DLD1 (cell line): Measurements from ENCODE around the gene ATM.
"Not testable (repeated sequence)": the region's sequence is repeated elsewhere in the genome, so short reads cannot be mapped to it uniquely, and the experiment has no call there.

Source experiments
- in situ Hi-C: cut with HindIII; loops from 2 replicates; pipeline ENCODE4 v1.10.0; 2017; ENCODE audit warnings: low sequenced_read_pairs

The ATM gene

GRCh38 chr11:108269583-108269982 lies 46.7 kb downstream of the ATM start:
- in situ Hi-C loops = no loop called here

- in situ Hi-C loops = not testable (repeated sequence)
Measured at GRCh38 chr11:108276985-108277616, 54.2 kb downstream of the ATM start.

GRCh38 chr11:108278546-108278945 lies 55.7 kb downstream of the ATM start:
- in situ Hi-C loops = no loop called here

- in situ Hi-C loops = no loop called here
Measured at GRCh38 chr11:108278954-108279353, 56.1 kb downstream of the ATM start.

GRCh38 chr11:108286370-108286769 lies 63.5 kb downstream of the ATM start:
- in situ Hi-C loops = no loop called here

- in situ Hi-C loops = no loop called here
Measured at GRCh38 chr11:108286956-108287355, 64.1 kb downstream of the ATM start.

GRCh38 chr11:108289066-108289465 lies 66.2 kb downstream of the ATM start:
- in situ Hi-C loops = not testable (repeated sequence)

- in situ Hi-C loops = no loop called here
Measured at GRCh38 chr11:108289699-108290098, 66.8 kb downstream of the ATM start.

- in situ Hi-C loops = no loop called here
Measured at GRCh38 chr11:108293229-108293628, 70.4 kb downstream of the ATM start.

- in situ Hi-C loops = no loop called here
Measured at GRCh38 chr11:108302121-108302785, 79.4 kb downstream of the ATM start.

GRCh38 chr11:108307751-108308150 lies 84.9 kb downstream of the ATM start:
- in situ Hi-C loops = no loop called here

- in situ Hi-C loops = no loop called here
Measured at GRCh38 chr11:108313444-108313843, 90.6 kb downstream of the ATM start.

GRCh38 chr11:108316061-108316460 lies 93.2 kb downstream of the ATM start:
- in situ Hi-C loops = no loop called here

- in situ Hi-C loops = no loop called here
Measured at GRCh38 chr11:108319541-108320145, 96.8 kb downstream of the ATM start.

- in situ Hi-C loops = no loop called here
Measured at GRCh38 chr11:108322666-108323065, 99.8 kb downstream of the ATM start.

- in situ Hi-C loops = no loop called here
Measured at GRCh38 chr11:108324587-108324986, 101.7 kb downstream of the ATM start.

- in situ Hi-C loops = no loop called here
Measured at GRCh38 chr11:108333403-108333899, 110.6 kb downstream of the ATM start.

GRCh38 chr11:108338750-108339149 lies 115.9 kb downstream of the ATM start:
- in situ Hi-C loops = no loop called here

GRCh38 chr11:108340973-108341372 lies 118.1 kb downstream of the ATM start:
- in situ Hi-C loops = no loop called here

- in situ Hi-C loops = no loop called here
Measured at GRCh38 chr11:108341654-108342053, 118.8 kb downstream of the ATM start.

- in situ Hi-C loops = no loop called here
Measured at GRCh38 chr11:108343714-108344113, 120.8 kb downstream of the ATM start.

- in situ Hi-C loops = no loop called here
Measured at GRCh38 chr11:108345767-108346166, 122.9 kb downstream of the ATM start.
